AG04450 (cell line): ENCODE measurements around the gene MBD5. TPM values are rescaled to one million over a fixed set of nuclear protein-coding genes. Genes with fewer than 3 reads are reported as not detected.
A peak's percentile ranks its signal among the peaks of the same experiment; 100 is the strongest.

Experiments
- CTCF ChIA-PET: fragments of 300-600, 350-600 bp; formaldehyde crosslinking; extraction: SDS; loops from one replicate; lab custom pipeline; 2022; ENCODE audit warnings: antibody characterized with exemption, inconsistent platforms; lab: Charles Lee
- POLR2A ChIA-PET: fragments of 350-600 bp; formaldehyde crosslinking; extraction: SDS; loops from one replicate; lab custom pipeline; 2021; ENCODE audit warnings: antibody characterized with exemption, inconsistent platforms; lab: Yijun Ruan, JAX
- DNase-seq: peaks from one replicate; pipeline ENCODE4 v3.0.0-alpha.2; 2011; ENCODE audit warnings: low read depth, low spot score
- H3K27ac ChIP-seq: one replicate; pipeline ENCODE4 v1.5.1; 2012; ENCODE audit warnings: low read depth, low read length, control low read depth
- H3K27me3 ChIP-seq: one replicate; pipeline ENCODE4 v1.6.0; 2012; ENCODE audit warnings: low read length; ENCODE audit not compliant: control insufficient read depth, insufficient read depth
- H3K4me3 ChIP-seq: 2 replicates; pipeline ENCODE4 v1.5.1; 2011; ENCODE audit warnings: mild to moderate bottlenecking, low read depth, low read length, control low read depth
- H3K9me3 ChIP-seq: 2 replicates; pipeline ENCODE4 v1.5.1; 2012; ENCODE audit warnings: low read length; ENCODE audit not compliant: control insufficient read depth, insufficient read depth
- polyA plus RNA-seq: library from polyadenylated mRNA; depleted of rRNA; stranded (reverse); fragments of >200 nt; gene quantifications from 2 replicates; pipeline ENCODE4 v1.2.3, GENCODE V29; 2011
- TF ChIP-seq, protein P1 (sequence below): IDR thresholded peaks from 2 replicates; pipeline ENCODE4 v1.5.1; 2011; ENCODE audit warnings: low read depth, low read length, control low read depth, inconsistent platforms

MBD5 gene
- polyA plus RNA-seq, 1 experiment = 40.4 TPM

DNA sequence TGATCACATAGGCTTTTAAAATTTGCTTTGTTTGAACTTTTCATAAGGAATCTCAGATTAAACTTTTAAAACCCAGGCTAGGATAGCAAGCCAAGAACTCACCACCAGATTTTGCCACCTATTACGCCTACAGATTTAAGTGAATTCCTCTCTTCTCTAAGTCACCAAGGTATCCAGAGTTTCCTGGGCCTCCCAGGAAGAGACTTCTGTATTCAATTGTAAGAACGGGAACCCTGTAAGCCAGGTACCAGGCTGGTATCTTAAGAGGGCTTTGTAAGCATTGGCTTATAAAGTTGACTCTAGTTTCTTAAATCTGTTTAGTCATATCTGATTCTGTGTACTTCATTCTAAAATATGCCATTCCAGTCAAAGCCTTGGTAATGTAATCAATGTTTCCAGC is 285.1 kb downstream of the MBD5 start:
- DNase-seq = no peak
- ChIA-PET CTCF (no interaction called here), POLR2A (no interaction called here)
- no peaks in the 10 kb centered on the region; the same call in 1 of the 2 replicates for H3K9me3 ChIP-seq
- no peak overlapping the region for H3K4me3 ChIP-seq
- no peak overlapping the region for H3K27ac ChIP-seq
- no peaks in the 10 kb centered on the region for H3K27me3 ChIP-seq
- TF ChIP-seq, protein P1, sequence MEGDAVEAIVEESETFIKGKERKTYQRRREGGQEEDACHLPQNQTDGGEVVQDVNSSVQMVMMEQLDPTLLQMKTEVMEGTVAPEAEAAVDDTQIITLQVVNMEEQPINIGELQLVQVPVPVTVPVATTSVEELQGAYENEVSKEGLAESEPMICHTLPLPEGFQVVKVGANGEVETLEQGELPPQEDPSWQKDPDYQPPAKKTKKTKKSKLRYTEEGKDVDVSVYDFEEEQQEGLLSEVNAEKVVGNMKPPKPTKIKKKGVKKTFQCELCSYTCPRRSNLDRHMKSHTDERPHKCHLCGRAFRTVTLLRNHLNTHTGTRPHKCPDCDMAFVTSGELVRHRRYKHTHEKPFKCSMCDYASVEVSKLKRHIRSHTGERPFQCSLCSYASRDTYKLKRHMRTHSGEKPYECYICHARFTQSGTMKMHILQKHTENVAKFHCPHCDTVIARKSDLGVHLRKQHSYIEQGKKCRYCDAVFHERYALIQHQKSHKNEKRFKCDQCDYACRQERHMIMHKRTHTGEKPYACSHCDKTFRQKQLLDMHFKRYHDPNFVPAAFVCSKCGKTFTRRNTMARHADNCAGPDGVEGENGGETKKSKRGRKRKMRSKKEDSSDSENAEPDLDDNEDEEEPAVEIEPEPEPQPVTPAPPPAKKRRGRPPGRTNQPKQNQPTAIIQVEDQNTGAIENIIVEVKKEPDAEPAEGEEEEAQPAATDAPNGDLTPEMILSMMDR = no peak

DNA sequence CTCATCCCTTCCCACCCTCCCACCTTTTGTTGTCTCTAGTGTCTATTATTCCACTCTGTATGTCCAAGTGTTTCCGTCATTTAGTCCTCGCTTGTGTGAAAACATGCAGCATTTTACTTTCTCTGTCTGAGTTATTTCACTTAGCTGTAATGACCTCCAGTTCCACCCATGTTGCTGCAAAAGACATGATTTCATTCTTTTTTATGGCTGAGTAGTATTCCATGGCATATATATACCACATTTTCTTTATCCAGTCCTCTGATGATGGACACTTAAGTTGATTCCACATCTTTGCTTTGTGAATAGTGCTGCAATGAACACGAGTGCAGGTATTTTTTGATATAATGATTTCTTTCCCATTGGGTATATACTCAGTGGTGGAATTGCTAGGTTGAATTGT is 296.7 kb downstream of the MBD5 start:
- no peak for DNase-seq
- Histone ChIP-seq H3K27ac (no peak overlapping the region), H3K4me3 (no peak overlapping the region), H3K27me3 (no peaks in the 10 kb centered on the region), H3K9me3 (no peaks in the 10 kb centered on the region)
- TF ChIP-seq, protein P1 = no peak
- CTCF ChIA-PET = no interaction called here
- POLR2A ChIA-PET = interaction anchor here (0.7 kb wide), 1 partner anchor 1059 kb away, joined by 4 read pairs; no protein-coding TSS in a partner anchor

DNA sequence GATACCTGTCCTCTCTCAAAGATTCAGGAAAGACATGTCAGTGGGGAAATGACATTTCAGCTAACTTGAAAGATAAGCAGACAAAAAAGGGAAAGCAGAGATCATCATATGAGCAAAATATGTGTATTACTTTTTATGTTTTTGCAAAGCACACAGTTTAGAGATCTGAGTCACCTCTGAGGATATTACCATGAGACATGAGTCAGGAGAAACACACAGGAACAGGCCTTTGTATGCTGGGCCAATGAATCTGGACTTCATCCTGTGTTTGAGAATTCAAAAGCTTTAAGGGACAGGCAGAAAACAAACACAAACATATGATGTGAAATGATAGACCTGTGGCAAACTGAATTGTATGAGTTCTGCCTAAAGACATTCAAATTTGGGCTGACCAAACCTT is 317.6 kb downstream of the MBD5 start:
- peak; percentile 38 for DNase-seq
- H3K4me3 ChIP-seq = no peak overlapping the region
- TF ChIP-seq, protein P1 = no peak
- ChIA-PET POLR2A (no interaction called here), CTCF (interaction anchor here (1.4 kb wide), 1 partner anchor 348 kb away, joined by 3 read pairs; no protein-coding TSS in a partner anchor)
- H3K9me3 ChIP-seq = no peaks in the 10 kb centered on the region
- H3K27me3 ChIP-seq = no peaks in the 10 kb centered on the region
- peak overlapping the region; percentile 58 for H3K27ac ChIP-seq

DNA sequence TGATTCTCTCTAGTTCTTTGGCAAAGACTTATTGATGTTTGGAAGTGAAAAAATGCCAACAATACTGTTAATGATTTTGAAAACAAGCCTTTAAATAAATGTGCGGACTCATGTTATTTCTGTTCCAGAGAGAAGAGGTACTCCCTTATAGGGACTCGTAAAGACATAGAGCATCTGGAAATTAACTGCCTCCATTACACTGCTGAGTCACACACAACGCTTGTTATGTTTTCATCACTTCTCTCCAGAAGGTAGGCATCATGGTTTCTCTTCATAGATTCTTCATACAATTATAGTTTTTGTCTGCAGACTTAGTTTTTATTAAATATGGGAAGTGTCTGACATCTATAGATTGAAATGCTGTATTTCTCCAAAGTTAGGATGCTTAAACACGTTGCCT is 321.2 kb downstream of the MBD5 start:
- Histone ChIP-seq H3K4me3 (no peak overlapping the region), H3K27me3 (no peaks in the 10 kb centered on the region), H3K9me3 (no peaks in the 10 kb centered on the region), H3K27ac (no peak overlapping the region)
- DNase-seq = no peak
- POLR2A ChIA-PET = no interaction called here
- TF ChIP-seq, protein P1 = no peak
- CTCF ChIA-PET = no interaction called here

DNA sequence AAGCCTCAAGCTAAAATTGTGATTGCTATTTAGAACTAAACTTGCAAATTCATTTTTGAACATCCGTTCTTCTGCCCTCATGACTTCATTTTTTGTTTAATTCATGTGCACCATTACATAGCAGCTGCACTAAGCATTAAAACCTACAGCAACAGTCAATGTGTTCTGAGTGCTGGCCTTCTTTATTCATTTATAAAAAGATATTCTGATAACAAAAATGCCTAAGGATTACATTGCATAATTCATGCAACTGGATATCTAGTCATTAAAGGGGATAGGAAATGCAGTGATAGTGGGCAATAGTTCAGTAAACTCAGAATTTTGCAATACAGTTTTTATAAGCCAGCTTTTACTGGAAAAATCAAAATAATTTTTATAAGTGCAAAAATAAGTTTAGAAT is 329.3 kb downstream of the MBD5 start:
- ChIA-PET POLR2A (no interaction called here), CTCF (interaction anchor here (1.5 kb wide), 1 partner anchor 360 kb away, joined by 3 read pairs; no protein-coding TSS in a partner anchor)
- Histone ChIP-seq H3K27ac (no peak overlapping the region), H3K4me3 (no peak overlapping the region), H3K9me3 (no peaks in the 10 kb centered on the region), H3K27me3 (no peaks in the 10 kb centered on the region)
- no peak for DNase-seq
- TF ChIP-seq, protein P1 = no peak
